Colonic mucosa (tissue), 4 donors: ENCODE results near the gene PTPN13. TPM values are rescaled to one million over a fixed set of nuclear protein-coding genes. Genes with fewer than 3 reads are reported as not detected.

ENCODE experiments used
- DNase-seq: peaks from one replicate; pipeline ENCODE4 v3.0.0-alpha.2; 2020
- H3K27ac ChIP-seq: fragments of 200-600 bp; one replicate; pipeline ENCODE4 v1.8.0; 2021
- H3K27me3 ChIP-seq: fragments of 200-600 bp; one replicate; pipeline ENCODE4 v1.8.0; 2021
- H3K36me3 ChIP-seq: fragments of 200-600 bp; one replicate; pipeline ENCODE4 v1.8.0; 2021
- H3K4me1 ChIP-seq: fragments of 200-600 bp; one replicate; pipeline ENCODE4 v1.8.0; 2021; ENCODE audit warnings: mild to moderate bottlenecking
- H3K4me3 ChIP-seq: fragments of 200-600 bp; one replicate; pipeline ENCODE4 v1.8.0; 2021
- H3K9ac ChIP-seq, 2 donors: one replicate each; pipeline ENCODE4 v1.7.0; 2013; ENCODE audit warnings: control low read depth in 2 of 2, low read depth in 2 of 2, low read length in 2 of 2
- H3K9me3 ChIP-seq: fragments of 200-600 bp; one replicate; pipeline ENCODE4 v1.8.0; 2021
- CTCF ChIP-seq: fragments of 200-600 bp; IDR thresholded peaks from one replicate; pipeline ENCODE4 v1.8.0; 2022; ENCODE audit warnings: antibody characterized with exemption, mild to moderate bottlenecking
- intact Hi-C: fragments of 100-400 bp; cut with DNase I; formaldehyde crosslinking; loops from one replicate; pipeline ENCODE4 v1.14.1; 2022
- total RNA-seq, 2 donors: library from RNA; stranded (reverse); fragmentation: NEBNext Ultra II Directional in 1 of 2; extraction: Animal tissue kit (Norgen Biotek cat#: 25700) in 1 of 2; gene quantifications; one replicate each; pipeline ENCODE4 v1.2.1, GENCODE V29; 2021
- donor health status: healthy.
- donor health status: DM: no; HTN: no; CAD: no.
- donor health status: DM: no; HTN: no; CAD: no.

The PTPN13 gene
- total RNA-seq, 2 donors from 2014 or later = 2.6 to 4.2 TPM

- Histone ChIP-seq H3K27ac (no peak overlapping the region), H3K36me3 (no peaks in the 10 kb centered on the region), H3K9me3 (no peaks in the 10 kb centered on the region), H3K4me3 (no peak overlapping the region), H3K27me3 (no peaks in the 10 kb centered on the region), H3K9ac (no peak overlapping the region), H3K4me1 (no peaks in the 10 kb centered on the region)
- no peak for TF ChIP-seq CTCF
- no peak for DNase-seq
- intact Hi-C loops = no loop called here
Observed at GRCh38 chr4:86759298-86759697, 165.2 kb downstream of the PTPN13 start.

GRCh38 chr4:86762649-86763048 lies 168.5 kb downstream of the PTPN13 start:
- Histone ChIP-seq H3K4me3 (no peak overlapping the region), H3K4me1 (no peaks in the 10 kb centered on the region), H3K27me3 (no peaks in the 10 kb centered on the region), H3K27ac (no peak overlapping the region), H3K9ac (no peak overlapping the region), H3K36me3 (no peaks in the 10 kb centered on the region), H3K9me3 (no peaks in the 10 kb centered on the region)
- no peak for TF ChIP-seq CTCF
- no peak for DNase-seq
- intact Hi-C loops = no loop called here

GRCh38 chr4:86769794-86770193 lies 175.7 kb downstream of the PTPN13 start:
- Histone ChIP-seq H3K9ac (no peak overlapping the region), H3K36me3 (no peaks in the 10 kb centered on the region), H3K27me3 (no peaks in the 10 kb centered on the region), H3K4me1 (no peaks in the 10 kb centered on the region), H3K9me3 (no peaks in the 10 kb centered on the region), H3K27ac (no peak overlapping the region), H3K4me3 (no peak overlapping the region)
- no peak for TF ChIP-seq CTCF
- intact Hi-C loops = no loop called here
- DNase-seq = no peak

- no peaks in the 10 kb centered on the region for H3K27me3 ChIP-seq
- no peak for DNase-seq
- no peaks in the 10 kb centered on the region for H3K36me3 ChIP-seq
- intact Hi-C loops = no loop called here
- H3K9ac ChIP-seq = no peak overlapping the region
- H3K9me3 ChIP-seq = no peaks in the 10 kb centered on the region
- no peak overlapping the region for H3K4me3 ChIP-seq
- H3K4me1 ChIP-seq = no peaks in the 10 kb centered on the region
- no peak for TF ChIP-seq CTCF
- no peak overlapping the region for H3K27ac ChIP-seq
Observed at GRCh38 chr4:86771141-86771540, 177.0 kb downstream of the PTPN13 start.

GRCh38 chr4:86775061-86775460 lies 180.9 kb downstream of the PTPN13 start:
- Histone ChIP-seq H3K4me3 (no peak overlapping the region), H3K4me1 (no peaks in the 10 kb centered on the region), H3K9ac (no peak overlapping the region), H3K36me3 (no peaks in the 10 kb centered on the region), H3K27me3 (no peaks in the 10 kb centered on the region), H3K9me3 (no peaks in the 10 kb centered on the region), H3K27ac (no peak overlapping the region)
- intact Hi-C loops = no loop called here
- TF ChIP-seq CTCF = no peak
- no peak for DNase-seq

- intact Hi-C loops = no loop called here
- no peaks in the 10 kb centered on the region for H3K36me3 ChIP-seq
- H3K27me3 ChIP-seq = no peaks in the 10 kb centered on the region
- no peak for TF ChIP-seq CTCF
- no peak for DNase-seq
- no peak overlapping the region for H3K4me3 ChIP-seq
- H3K9me3 ChIP-seq = no peaks in the 10 kb centered on the region
- no peak overlapping the region for H3K27ac ChIP-seq
- no peak overlapping the region for H3K9ac ChIP-seq
- no peaks in the 10 kb centered on the region for H3K4me1 ChIP-seq
Observed at GRCh38 chr4:86778175-86778574, 184.1 kb downstream of the PTPN13 start.
